Measurements from ENCODE around the gene IGSF3.
"Not testable (repeated sequence)": the region's sequence is repeated elsewhere in the genome, so short reads cannot be mapped to it uniquely, and the experiment has no call there.

The IGSF3 gene

GRCh38 chr1:116661633-116662032, 5.9 kb downstream of the IGSF3 start:
- Histone ChIP-seq H3K9me3 (ENCODE audit: control insufficient read depth, insufficient read depth, low read length) (no peaks in the 10 kb centered on the region), H3K36me3 (ENCODE audit: insufficient read depth, low read length) (no peaks in the 10 kb centered on the region), H3K4me1 (ENCODE audit: insufficient read depth, low read length) (no peaks in the 10 kb centered on the region), H3K9ac (ENCODE audit: low read depth, low read length) (no peak overlapping the region)

GRCh38 chr1:116658645-116659044, 8.9 kb downstream of the IGSF3 start:
- not testable (repeated sequence) for H3K9me3 ChIP-seq (ENCODE audit: control insufficient read depth, insufficient read depth, low read length); H3K9ac ChIP-seq (ENCODE audit: low read depth, low read length); H3K36me3 ChIP-seq (ENCODE audit: insufficient read depth, low read length); H3K4me1 ChIP-seq (ENCODE audit: insufficient read depth, low read length)

GRCh38 chr1:116657836-116658235, 9.7 kb downstream of the IGSF3 start:
- H3K36me3 ChIP-seq (ENCODE audit: insufficient read depth, low read length); H3K9me3 ChIP-seq (ENCODE audit: control insufficient read depth, insufficient read depth, low read length); H3K9ac ChIP-seq (ENCODE audit: low read depth, low read length); H3K4me1 ChIP-seq (ENCODE audit: insufficient read depth, low read length): not testable (repeated sequence)

- Histone ChIP-seq H3K9ac (ENCODE audit: low read depth, low read length) (no peak overlapping the region), H3K9me3 (ENCODE audit: control insufficient read depth, insufficient read depth, low read length) (no peaks in the 10 kb centered on the region), H3K4me1 (ENCODE audit: insufficient read depth, low read length) (no peaks in the 10 kb centered on the region), H3K36me3 (ENCODE audit: insufficient read depth, low read length) (no peaks in the 10 kb centered on the region)
These were observed 13.2 kb downstream of the IGSF3 start for GRCh38 chr1:116654351-116654750.

GRCh38 chr1:116652598-116652997, 14.9 kb downstream of the IGSF3 start:
- not testable (repeated sequence) for H3K36me3 ChIP-seq (ENCODE audit: insufficient read depth, low read length); H3K4me1 ChIP-seq (ENCODE audit: insufficient read depth, low read length); H3K9ac ChIP-seq (ENCODE audit: low read depth, low read length); H3K9me3 ChIP-seq (ENCODE audit: control insufficient read depth, insufficient read depth, low read length)

GRCh38 chr1:116650781-116651180, 16.8 kb downstream of the IGSF3 start:
- H3K4me1 ChIP-seq (ENCODE audit: insufficient read depth, low read length); H3K9me3 ChIP-seq (ENCODE audit: control insufficient read depth, insufficient read depth, low read length); H3K36me3 ChIP-seq (ENCODE audit: insufficient read depth, low read length); H3K9ac ChIP-seq (ENCODE audit: low read depth, low read length): not testable (repeated sequence)

- H3K9me3 ChIP-seq (ENCODE audit: control insufficient read depth, insufficient read depth, low read length); H3K4me1 ChIP-seq (ENCODE audit: insufficient read depth, low read length); H3K9ac ChIP-seq (ENCODE audit: low read depth, low read length); H3K36me3 ChIP-seq (ENCODE audit: insufficient read depth, low read length): not testable (repeated sequence)
These were observed 18.5 kb downstream of the IGSF3 start for GRCh38 chr1:116649041-116649440.

- H3K9ac ChIP-seq (ENCODE audit: low read depth, low read length); H3K4me1 ChIP-seq (ENCODE audit: insufficient read depth, low read length); H3K9me3 ChIP-seq (ENCODE audit: control insufficient read depth, insufficient read depth, low read length); H3K36me3 ChIP-seq (ENCODE audit: insufficient read depth, low read length): not testable (repeated sequence)
These were observed 19.2 kb downstream of the IGSF3 start for GRCh38 chr1:116648325-116648724.

GRCh38 chr1:116647186-116647585, 20.3 kb downstream of the IGSF3 start:
- H3K9me3 ChIP-seq (ENCODE audit: control insufficient read depth, insufficient read depth, low read length); H3K9ac ChIP-seq (ENCODE audit: low read depth, low read length); H3K36me3 ChIP-seq (ENCODE audit: insufficient read depth, low read length): not testable (repeated sequence)
- H3K4me1 ChIP-seq (ENCODE audit: insufficient read depth, low read length) = peaks cover 12% of the 10 kb centered on the region; the same call in 1 of the 2 replicates

- not testable (repeated sequence) for H3K36me3 ChIP-seq (ENCODE audit: insufficient read depth, low read length); H3K9me3 ChIP-seq (ENCODE audit: control insufficient read depth, insufficient read depth, low read length); H3K9ac ChIP-seq (ENCODE audit: low read depth, low read length)
- peaks cover 12% of the 10 kb centered on the region; the same call in 1 of the 2 replicates for H3K4me1 ChIP-seq (ENCODE audit: insufficient read depth, low read length)
These were observed 20.8 kb downstream of the IGSF3 start for GRCh38 chr1:116646673-116647170.

GRCh38 chr1:116645802-116646672, 21.5 kb downstream of the IGSF3 start:
- H3K9ac ChIP-seq (ENCODE audit: low read depth, low read length); H3K9me3 ChIP-seq (ENCODE audit: control insufficient read depth, insufficient read depth, low read length); H3K36me3 ChIP-seq (ENCODE audit: insufficient read depth, low read length): not testable (repeated sequence)
- H3K4me1 ChIP-seq (ENCODE audit: insufficient read depth, low read length) = peaks cover 12% of the 10 kb centered on the region; the same call in 1 of the 2 replicates

- H3K9ac ChIP-seq (ENCODE audit: low read depth, low read length); H3K36me3 ChIP-seq (ENCODE audit: insufficient read depth, low read length); H3K9me3 ChIP-seq (ENCODE audit: control insufficient read depth, insufficient read depth, low read length): not testable (repeated sequence)
- H3K4me1 ChIP-seq (ENCODE audit: insufficient read depth, low read length) = peaks cover 12% of the 10 kb centered on the region; the same call in 1 of the 2 replicates
These were observed 22.5 kb downstream of the IGSF3 start for GRCh38 chr1:116644993-116645392.

- peaks cover 12% of the 10 kb centered on the region; the same call in 1 of the 2 replicates for H3K4me1 ChIP-seq (ENCODE audit: insufficient read depth, low read length)
- not testable (repeated sequence) for H3K36me3 ChIP-seq (ENCODE audit: insufficient read depth, low read length); H3K9ac ChIP-seq (ENCODE audit: low read depth, low read length); H3K9me3 ChIP-seq (ENCODE audit: control insufficient read depth, insufficient read depth, low read length)
These were observed 23.4 kb downstream of the IGSF3 start for GRCh38 chr1:116644096-116644495.

- H3K36me3 ChIP-seq (ENCODE audit: insufficient read depth, low read length); H3K9me3 ChIP-seq (ENCODE audit: control insufficient read depth, insufficient read depth, low read length); H3K9ac ChIP-seq (ENCODE audit: low read depth, low read length): not testable (repeated sequence)
- peaks cover 12% of the 10 kb centered on the region; the same call in 1 of the 2 replicates for H3K4me1 ChIP-seq (ENCODE audit: insufficient read depth, low read length)
These were observed 24.2 kb downstream of the IGSF3 start for GRCh38 chr1:116643281-116643751.

All from ES-I3 (cell line).